ENCODE measurements around the gene SMOC1. TPM values are rescaled to one million over a fixed set of nuclear protein-coding genes. Genes with fewer than 3 reads are reported as not detected.

Gene SMOC1
- total RNA-seq, 3 donors from 2014 or later: 2.9 to 32.6 (median 5.7) TPM

DNA sequence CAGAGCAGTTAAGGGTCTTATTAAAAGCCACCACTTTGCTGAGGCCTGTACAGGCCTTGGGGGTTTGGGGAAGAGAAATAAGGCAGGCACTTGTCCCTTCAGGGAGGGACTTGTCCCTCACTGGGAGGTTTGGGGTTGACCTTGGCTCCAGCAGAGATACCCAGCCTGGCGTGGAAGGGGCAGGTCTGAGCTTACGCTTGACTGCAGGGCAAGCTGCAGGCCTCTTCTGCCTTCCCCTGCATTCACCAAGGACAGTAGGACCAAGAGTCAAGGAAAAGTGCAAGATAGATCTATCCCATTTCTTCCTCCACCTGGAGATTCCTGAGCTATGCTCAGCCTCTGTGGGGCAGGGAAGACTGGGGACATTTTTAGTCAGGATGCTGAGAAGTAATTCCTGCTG, 154.3 kb downstream of the SMOC1 start:
- H3K27me3 ChIP-seq: peaks cover 0 to 2% of the 10 kb centered on the region in 2 donors
- no peak for DNase-seq (ENCODE audit: low spot score in 2 of 2)
- no peaks in the 10 kb centered on the region for H3K36me3 ChIP-seq
- no peak overlapping the region for H3K4me3 ChIP-seq
- TF ChIP-seq, protein P1, sequence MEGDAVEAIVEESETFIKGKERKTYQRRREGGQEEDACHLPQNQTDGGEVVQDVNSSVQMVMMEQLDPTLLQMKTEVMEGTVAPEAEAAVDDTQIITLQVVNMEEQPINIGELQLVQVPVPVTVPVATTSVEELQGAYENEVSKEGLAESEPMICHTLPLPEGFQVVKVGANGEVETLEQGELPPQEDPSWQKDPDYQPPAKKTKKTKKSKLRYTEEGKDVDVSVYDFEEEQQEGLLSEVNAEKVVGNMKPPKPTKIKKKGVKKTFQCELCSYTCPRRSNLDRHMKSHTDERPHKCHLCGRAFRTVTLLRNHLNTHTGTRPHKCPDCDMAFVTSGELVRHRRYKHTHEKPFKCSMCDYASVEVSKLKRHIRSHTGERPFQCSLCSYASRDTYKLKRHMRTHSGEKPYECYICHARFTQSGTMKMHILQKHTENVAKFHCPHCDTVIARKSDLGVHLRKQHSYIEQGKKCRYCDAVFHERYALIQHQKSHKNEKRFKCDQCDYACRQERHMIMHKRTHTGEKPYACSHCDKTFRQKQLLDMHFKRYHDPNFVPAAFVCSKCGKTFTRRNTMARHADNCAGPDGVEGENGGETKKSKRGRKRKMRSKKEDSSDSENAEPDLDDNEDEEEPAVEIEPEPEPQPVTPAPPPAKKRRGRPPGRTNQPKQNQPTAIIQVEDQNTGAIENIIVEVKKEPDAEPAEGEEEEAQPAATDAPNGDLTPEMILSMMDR (IDR thresholded peaks at IDR 0.05): no peak
- TF ChIP-seq POLR2A (IDR thresholded peaks at IDR 0.05): no peak
- TF ChIP-seq POLR2AphosphoS5 (IDR thresholded peaks at IDR 0.05): no peak
- intact Hi-C loops (cut with DNase I; ENCODE audit: low total_unique reads): no loop called here
- no peaks in the 10 kb centered on the region for H3K4me1 ChIP-seq
- H3K27ac ChIP-seq: no peak overlapping the region
- H3K9me3 ChIP-seq: no peaks in the 10 kb centered on the region

DNA sequence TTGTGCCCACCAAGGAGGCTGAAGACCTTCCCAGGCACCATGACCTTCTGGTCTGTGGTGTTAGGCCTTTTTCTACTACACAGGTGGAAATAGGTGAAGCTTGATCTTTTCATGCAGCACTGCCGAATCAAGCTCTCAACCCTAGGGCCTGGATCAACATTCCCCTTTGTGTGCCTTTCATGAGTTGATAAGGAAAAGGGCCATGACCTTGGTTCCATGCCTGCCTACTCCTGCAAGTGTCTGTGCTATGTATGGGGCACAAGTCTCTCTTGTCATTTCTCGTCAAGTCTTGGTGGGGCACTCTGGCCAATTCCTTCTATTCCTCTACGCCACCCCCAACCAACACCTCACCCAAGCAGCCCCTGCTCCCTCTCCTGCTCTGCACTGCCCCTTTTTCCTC, 155.0 kb downstream of the SMOC1 start:
- Histone ChIP-seq H3K4me1 (no peaks in the 10 kb centered on the region), H3K27ac (no peak overlapping the region), H3K36me3 (no peaks in the 10 kb centered on the region), H3K9me3 (no peaks in the 10 kb centered on the region), H3K27me3 (peaks cover 0 to 3% of the 10 kb centered on the region in 2 donors), H3K4me3 (no peak overlapping the region)
- DNase-seq (ENCODE audit: low spot score in 2 of 2): no peak
- intact Hi-C loops (cut with DNase I; ENCODE audit: low total_unique reads): no loop called here
- TF ChIP-seq POLR2AphosphoS5 (IDR thresholded peaks at IDR 0.05) (no peak), POLR2A (IDR thresholded peaks at IDR 0.05) (no peak)
- TF ChIP-seq, protein P1 (IDR thresholded peaks at IDR 0.05): no peak

GRCh38 chr14:70036665-70037064, 157.4 kb downstream of the SMOC1 start:
- no peak overlapping the region for H3K4me3 ChIP-seq
- H3K4me1 ChIP-seq: no peaks in the 10 kb centered on the region
- DNase-seq (ENCODE audit: low spot score in 2 of 2): no peak
- no peaks in the 10 kb centered on the region for H3K36me3 ChIP-seq
- H3K27ac ChIP-seq: no peak overlapping the region
- TF ChIP-seq POLR2AphosphoS5 (IDR thresholded peaks at IDR 0.05) (no peak), POLR2A (IDR thresholded peaks at IDR 0.05) (no peak)
- TF ChIP-seq, protein P1 (IDR thresholded peaks at IDR 0.05): no peak
- H3K27me3 ChIP-seq: peaks cover 0 to 6% of the 10 kb centered on the region in 2 donors
- no peaks in the 10 kb centered on the region for H3K9me3 ChIP-seq
- intact Hi-C loops (cut with DNase I; ENCODE audit: low total_unique reads): no loop called here

- Histone ChIP-seq H3K27me3 (peaks cover 0 to 13% of the 10 kb centered on the region in 2 donors), H3K36me3 (no peaks in the 10 kb centered on the region), H3K4me3 (no peak overlapping the region), H3K4me1 (no peaks in the 10 kb centered on the region), H3K9me3 (no peaks in the 10 kb centered on the region), H3K27ac (no peak overlapping the region)
- no peak for DNase-seq (ENCODE audit: low spot score in 2 of 2)
- TF ChIP-seq POLR2AphosphoS5 (IDR thresholded peaks at IDR 0.05) (no peak), POLR2A (IDR thresholded peaks at IDR 0.05) (no peak)
- TF ChIP-seq, protein P1 (IDR thresholded peaks at IDR 0.05): no peak
- intact Hi-C loops (cut with DNase I; ENCODE audit: low total_unique reads): no loop called here
Measured at GRCh38 chr14:70043001-70043400, 163.8 kb downstream of the SMOC1 start.

GRCh38 chr14:70045310-70045709, 166.1 kb downstream of the SMOC1 start:
- intact Hi-C loops (cut with DNase I; ENCODE audit: low total_unique reads): no loop called here
- H3K36me3 ChIP-seq: no peaks in the 10 kb centered on the region
- peaks cover 0 to 7% of the 10 kb centered on the region in 2 donors for H3K27me3 ChIP-seq
- H3K9me3 ChIP-seq: no peaks in the 10 kb centered on the region
- H3K4me3 ChIP-seq: no peak overlapping the region
- H3K27ac ChIP-seq: no peak overlapping the region
- no peaks in the 10 kb centered on the region for H3K4me1 ChIP-seq
- no peak for DNase-seq (ENCODE audit: low spot score in 2 of 2)
- TF ChIP-seq POLR2A (IDR thresholded peaks at IDR 0.05): no peak
- TF ChIP-seq, protein P1 (IDR thresholded peaks at IDR 0.05): no peak
- TF ChIP-seq POLR2AphosphoS5 (IDR thresholded peaks at IDR 0.05): no peak
